Activated CD4-positive, alpha-beta T cell treated with anti-CD3 and anti-CD28 coated beads, Interleukin-2, amount 50 U/mL, for 16 hours (primary cell): ENCODE results near the gene ASB16.

Source experiments
- DNase-seq: peaks from one replicate; pipeline ENCODE4 v3.0.0-alpha.2; 2020

The ASB16 gene

GRCh38 chr17:44211281-44212265 is 41.1 kb downstream of the ASB16 start:
- DNase-seq: no peak

- DNase-seq: no peak
These were observed 42.3 kb downstream of the ASB16 start for GRCh38 chr17:44212507-44213402.

GRCh38 chr17:44213403-44214229 is 43.1 kb downstream of the ASB16 start:
- DNase-seq: no peak

GRCh38 chr17:44214230-44214494 is 43.7 kb downstream of the ASB16 start:
- DNase-seq: no peak

GRCh38 chr17:44214896-44215295 is 44.4 kb downstream of the ASB16 start:
- DNase-seq: no peak

GRCh38 chr17:44216173-44216572 is 45.7 kb downstream of the ASB16 start:
- peak; percentile 72 for DNase-seq

- DNase-seq: peak; percentile 55
These were observed 46.2 kb downstream of the ASB16 start for GRCh38 chr17:44216694-44217093.

- no peak for DNase-seq
These were observed 47.3 kb downstream of the ASB16 start for GRCh38 chr17:44217738-44218343.

GRCh38 chr17:44218344-44219107 is 48.0 kb downstream of the ASB16 start:
- peak; percentile 91 for DNase-seq

GRCh38 chr17:44219108-44219615 is 48.7 kb downstream of the ASB16 start:
- peak; percentile 71 for DNase-seq

- DNase-seq: peak; percentile 66
These were observed 49.2 kb downstream of the ASB16 start, which contains the start of gene UBTF for GRCh38 chr17:44219616-44220212. Gene UBTF, minus strand, starts transcription at chr17:44219675. Its CDS starts 1,446 bp downstream, at chr17:44218229.

GRCh38 chr17:44220213-44221083 is 49.9 kb downstream of the ASB16 start:
- peak; percentile 61 for DNase-seq

- peak; percentile 78 for DNase-seq
These were observed 50.8 kb downstream of the ASB16 start for GRCh38 chr17:44221084-44221861.

GRCh38 chr17:44221862-44222111 is 51.3 kb downstream of the ASB16 start:
- DNase-seq: no peak

GRCh38 chr17:44222112-44222869 is 51.8 kb downstream of the ASB16 start:
- peak; percentile 66 for DNase-seq

- no peak for DNase-seq
These were observed 53.1 kb downstream of the ASB16 start for GRCh38 chr17:44223541-44224071.
